GM23338 (cell line): ENCODE measurements around the gene ARAF. TPM values are rescaled to one million over a fixed set of nuclear protein-coding genes. Genes with fewer than 3 reads are reported as not detected.

Experiments used
- ATAC-seq: fragments of 200-7000 bp; cut with Tn5 transposase; 3 replicates; pipeline ENCODE4 v1.9.1; 2020
- DNase-seq: peaks from one replicate; pipeline ENCODE4 v3.0.0-alpha.2; 2015; ENCODE audit warnings: low spot score
- H2AFZ ChIP-seq: fragments of 200-600 bp; sonication (generic); 2 replicates; pipeline ENCODE4 v1.8.0; 2016; ENCODE audit warnings: antibody characterized with exemption, mild to moderate bottlenecking, moderate library complexity
- H3F3A ChIP-seq: fragments of 200-600 bp; sonication (generic); replicated peaks from 2 replicates; pipeline ENCODE4 v1.8.0; 2017; ENCODE audit warnings: antibody characterized with exemption, mixed run types, low read depth
- H3K27ac ChIP-seq: fragments of 200-600 bp; sonication (generic); 2 replicates; pipeline ENCODE4 v1.6.1; 2016; ENCODE audit warnings: low read depth
- H3K27me3 ChIP-seq: fragments of 200-600 bp; sonication (generic); 2 replicates; pipeline ENCODE4 v1.8.0; 2016; ENCODE audit warnings: mild to moderate bottlenecking, mixed run types, moderate library complexity; ENCODE audit not compliant: insufficient read depth
- H3K36me3 ChIP-seq: fragments of 200-600 bp; sonication (generic); 2 replicates; pipeline ENCODE4 v1.8.0; 2016; ENCODE audit warnings: mild to moderate bottlenecking; ENCODE audit not compliant: insufficient read depth
- H3K4me1 ChIP-seq: fragments of 200-600 bp; sonication (generic); 2 replicates; pipeline ENCODE4 v1.8.0; 2016; ENCODE audit warnings: mild to moderate bottlenecking, moderate library complexity; ENCODE audit not compliant: insufficient read depth
- H3K4me2 ChIP-seq: fragments of 200-600 bp; sonication (generic); 2 replicates; pipeline ENCODE4 v1.7.1; 2017; ENCODE audit warnings: mixed run types
- H3K4me3 ChIP-seq: fragments of 200-600 bp; sonication (generic); 2 replicates; pipeline ENCODE4 v1.6.1; 2016; ENCODE audit warnings: mixed run types
- H3K79me2 ChIP-seq: fragments of 200-600 bp; sonication (generic); replicated peaks from 2 replicates; pipeline ENCODE4 v1.8.0; 2017; ENCODE audit warnings: mild to moderate bottlenecking; ENCODE audit not compliant: insufficient read depth
- H3K9me2 ChIP-seq: fragments of 200-600 bp; sonication (generic); 2 replicates; pipeline ENCODE4 v1.8.0; 2017; ENCODE audit not compliant: insufficient read depth
- H4K20me1 ChIP-seq: fragments of 200-600 bp; sonication (generic); replicated peaks from 2 replicates; pipeline ENCODE4 v1.8.0; 2017; ENCODE audit warnings: mild to moderate bottlenecking; ENCODE audit not compliant: insufficient read depth
- H3K27ac Mint-ChIP-seq: 2 replicates; pipeline ENCODE4 v1.8.0; 2020; ENCODE audit warnings: inconsistent platforms, mild to moderate bottlenecking, moderate library complexity, mixed read lengths
- H3K27me3 Mint-ChIP-seq: 3 replicates; pipeline ENCODE4 v1.8.0; 2022; ENCODE audit warnings: low read depth, mild to moderate bottlenecking, moderate library complexity, mixed read lengths, inconsistent platforms; ENCODE audit not compliant: insufficient read depth, poor library complexity
- H3K36me3 Mint-ChIP-seq: 3 replicates; pipeline ENCODE4 v1.8.0; 2021; ENCODE audit warnings: low read depth, mild to moderate bottlenecking, inconsistent platforms, moderate library complexity, mixed read lengths
- H3K4me1 Mint-ChIP-seq: 3 replicates; pipeline ENCODE4 v1.8.0; 2020; ENCODE audit warnings: mild to moderate bottlenecking, inconsistent platforms, mixed read lengths
- H3K4me3 Mint-ChIP-seq: 3 replicates; pipeline ENCODE4 v1.8.0; 2021; ENCODE audit warnings: moderate library complexity, mild to moderate bottlenecking, inconsistent platforms, mixed read lengths
- H3K9me3 Mint-ChIP-seq: 3 replicates; pipeline ENCODE4 v1.8.0; 2020; ENCODE audit warnings: moderate library complexity, mild to moderate bottlenecking, inconsistent platforms, mixed read lengths
- CTCF ChIP-seq, 2 experiments: fragments of 200-600 bp in 1 of 2; sonication (generic) in 1 of 2; conservative IDR thresholded peaks; 2 replicates each; pipeline versions ENCODE4 v1.5.1 to v1.6.1; 2016 to 2017; ENCODE audit warnings: antibody characterized with exemption in 2 of 2, low read depth in 2 of 2, mild to moderate bottlenecking in 2 of 2, moderate library complexity in 1 of 2
- NANOG ChIP-seq: IDR thresholded peaks from 2 replicates; pipeline ENCODE4 v1.6.1; 2016; ENCODE audit warnings: antibody characterized with exemption, borderline replicate concordance
- REST ChIP-seq: IDR thresholded peaks from one replicate; pipeline ENCODE4 v1.6.1; 2018; ENCODE audit warnings: antibody characterized with exemption; ENCODE audit not compliant: unreplicated experiment
- STAT1 ChIP-seq: IDR thresholded peaks from one replicate; pipeline ENCODE4 v1.6.1; 2016; ENCODE audit warnings: antibody characterized with exemption; ENCODE audit not compliant: unreplicated experiment
- ZNF462 ChIP-seq: fragments of 250-450 bp; sonication (Bioruptor Pico); IDR thresholded peaks from 2 replicates; pipeline ENCODE4 v1.5.0; 2020; ENCODE audit warnings: mild to moderate bottlenecking, moderate library complexity
- polyA plus RNA-seq: library from polyadenylated mRNA; unstranded; fragments of >200 nt; fragmentation: Nextera tagmentation; extraction: Ambion mirVana; gene quantifications from 2 replicates; pipeline ENCODE4 v1.2.1, GENCODE V29; 2016
- total RNA-seq: library from RNA; depleted of rRNA; stranded (reverse); fragments of >200 nt; shearing (Covaris generic); gene quantifications from 2 replicates; pipeline ENCODE4 v1.2.3, GENCODE V29; 2014

ARAF gene
- total and polyA plus RNA-seq, 2 experiments from 2014 or later: 28.2 to 43.9 TPM

GRCh38 chrX:47584714-47585113 lies 23.7 kb downstream of the ARAF start (continued):
- TF ChIP-seq ZNF462 (CRISPR knock-in tag) (no peak), NANOG (no peak), REST (no peak)

GRCh38 chrX:47585273-47585672 lies 24.3 kb downstream of the ARAF start:
- Histone ChIP-seq H3K79me2 (no peaks in the 10 kb centered on the region), H2AFZ (no peak overlapping the region), H4K20me1 (no peaks in the 10 kb centered on the region), H3K27ac (no peak overlapping the region), H3K27me3 (no peaks in the 10 kb centered on the region), H3K4me1 (0 out of 2 replicates have a peak, but pooled peaks cover 4% of the 10 kb centered on the region), H3K4me2 (no peak overlapping the region), H3K36me3 (no peaks in the 10 kb centered on the region), H3K9me2 (no peaks in the 10 kb centered on the region), H3F3A (no peaks in the 10 kb centered on the region), H3K4me3 (no peak overlapping the region)
- peaks cover 16% of the 10 kb centered on the region for H3K27me3 Mint-ChIP-seq
- peaks cover 23% of the 10 kb centered on the region for H3K4me1 Mint-ChIP-seq
- DNase-seq (peak; percentile 54), ATAC-seq (peak; percentile 32)
- H3K27ac Mint-ChIP-seq: no peak overlapping the region
- H3K9me3 Mint-ChIP-seq: no peaks in the 10 kb centered on the region
- TF ChIP-seq CTCF (conservative IDR thresholded peaks at IDR 0.05; ENCODE audit: low read depth in 2 of 2) (peak; percentile 14 to 36; a peak in 1 of 4 replicates), STAT1 (no peak)
- peaks cover 5% of the 10 kb centered on the region; the same call in 1 of the 3 replicates for H3K36me3 Mint-ChIP-seq
- H3K4me3 Mint-ChIP-seq: no peak overlapping the region
